K562 (cell line): ENCODE results near the gene HAUS3. TPM values are rescaled to one million over a fixed set of nuclear protein-coding genes. Genes with fewer than 3 reads are reported as not detected.

Experiments used
- ATAC-seq: fragments of 200-7000 bp; cut with Tn5 transposase; 3 replicates; pipeline ENCODE4 v1.9.1; 2020; ENCODE audit warnings: moderate library complexity
- BruUV-seq: library from RNA; stranded (reverse); fragments of 400-500 nt; replicated peaks from 2 replicates; lab custom pipeline; 2021; lab: Mats Ljungman, UMichigan
- CTCF ChIA-PET: fragments of 300-600 bp; formaldehyde crosslinking; extraction: SDS; loops from one replicate; lab custom pipeline; 2021; ENCODE audit warnings: low intra/inter-chr PET ratio; lab: Yijun Ruan, JAX
- POLR2A ChIA-PET: fragments of 300-600, 350-650 bp; sonication (Branson Sonifier 250); formaldehyde crosslinking; extraction: SDS; loops from one replicate; lab custom pipeline; 2021; ENCODE audit warnings: antibody characterized with exemption, inconsistent platforms; lab: Yijun Ruan, JAX
- DNase-seq, 4 experiments: peaks; one replicate each; pipeline versions ENCODE4 v3.0.0 to v3.0.0-alpha.2; 2011 to 2018; ENCODE audit warnings: low spot score in 3 of 4, mixed read lengths in 3 of 4; ENCODE audit errors: extremely low read depth in 1 of 4
- FAIRE-seq: peaks from 2 replicates; lab custom pipeline; 2011; peaks lifted over from hg19 to GRCh38; lab: Jason Lieb, UNC
- H2AFZ ChIP-seq: 2 replicates; pipeline ENCODE4 v1.6.0; 2011; ENCODE audit warnings: low read depth, low read length, control low read depth, inconsistent platforms
- H3K27ac ChIP-seq: fragments of 200-600 bp; 3 replicates; pipeline ENCODE4 v1.8.0; 2011; ENCODE audit warnings: low read depth, mild to moderate bottlenecking, control low read depth, inconsistent platforms, low read length, moderate library complexity, mixed read lengths; ENCODE audit errors: extremely low read depth
- H3K27me3 ChIP-seq, 2 experiments: fragments of 300-600 bp in 1 of 2; 2 replicates in 1 of 2; 3 replicates in 1 of 2; pipeline versions ENCODE4 v1.6.0 to v1.8.0; 2011; ENCODE audit warnings: inconsistent platforms in 2 of 2, low read length in 2 of 2, mild to moderate bottlenecking in 1 of 2, mixed read lengths in 1 of 2, moderate library complexity in 1 of 2; ENCODE audit not compliant: control insufficient read depth in 2 of 2, insufficient read depth in 2 of 2
- H3K36me3 ChIP-seq: fragments of 300-600 bp; 3 replicates; pipeline ENCODE4 v1.8.0; 2011; ENCODE audit warnings: mild to moderate bottlenecking, low read length, inconsistent platforms; ENCODE audit not compliant: control insufficient read depth, insufficient read depth
- H3K4me1 ChIP-seq, 2 experiments: fragments of 200-600 bp in 1 of 2; replicated peaks in 1 of 2; 2 replicates in 1 of 2; 3 replicates in 1 of 2; pipeline versions ENCODE4 v1.5.1 to v1.8.0; 2011; ENCODE audit warnings: inconsistent platforms in 2 of 2, low read length in 2 of 2, mild to moderate bottlenecking in 1 of 2, mixed read lengths in 1 of 2, moderate library complexity in 1 of 2; ENCODE audit not compliant: control insufficient read depth in 2 of 2, insufficient read depth in 2 of 2
- H3K4me2 ChIP-seq: 2 replicates; pipeline ENCODE4 v1.6.1; 2011; ENCODE audit warnings: low read length, control low read depth, inconsistent platforms, mixed read lengths; ENCODE audit not compliant: insufficient read depth
- H3K4me3 ChIP-seq: fragments of 200-600 bp; sonication (generic), shearing (Covaris generic); 2 replicates; pipeline ENCODE4 v1.5.1; 2016; ENCODE audit warnings: control low read depth, inconsistent platforms
- H3K79me2 ChIP-seq: fragments of 200-600 bp; 3 replicates; pipeline ENCODE4 v1.8.0; 2011; ENCODE audit warnings: low read length, inconsistent platforms; ENCODE audit not compliant: control insufficient read depth, insufficient read depth
- H3K9ac ChIP-seq, 2 experiments: 2 replicates each; pipeline versions ENCODE4 v1.6.0 to v1.6.1; 2011; ENCODE audit warnings: low read depth in 2 of 2, low read length in 2 of 2, control low read depth in 1 of 2, inconsistent platforms in 1 of 2, mild to moderate bottlenecking in 1 of 2, mixed read lengths in 1 of 2; ENCODE audit not compliant: insufficient read depth in 1 of 2
- H3K9me1 ChIP-seq: one replicate; pipeline ENCODE4 v1.6.0; 2011; ENCODE audit warnings: inconsistent platforms, mild to moderate bottlenecking, low read length, moderate library complexity; ENCODE audit not compliant: control insufficient read depth, insufficient read depth
- H3K9me3 ChIP-seq: replicated peaks from 2 replicates; pipeline ENCODE4 v1.5.1; 2011; ENCODE audit warnings: low read depth, low read length, inconsistent platforms; ENCODE audit not compliant: control insufficient read depth, insufficient read depth
- H4K20me1 ChIP-seq: replicated peaks from 2 replicates; pipeline ENCODE4 v1.6.1; 2011; ENCODE audit warnings: low read length, inconsistent platforms, mixed read lengths; ENCODE audit not compliant: control insufficient read depth, insufficient read depth
- BCLAF1 ChIP-seq, 2 experiments: fragments of 450-650 bp in 1 of 2; IDR thresholded peaks; 2 replicates each; pipeline ENCODE4 v1.6.1; 2011 to 2017; ENCODE audit warnings: low read depth in 2 of 2, antibody characterized with exemption in 1 of 2, borderline replicate concordance in 1 of 2, low read length in 1 of 2, mild to moderate bottlenecking in 1 of 2, mixed read lengths in 1 of 2; ENCODE audit not compliant: control insufficient read depth in 1 of 2
- NFE2 ChIP-seq: IDR thresholded peaks from 2 replicates; pipeline ENCODE4 v1.6.1; 2014; ENCODE audit warnings: antibody characterized with exemption, low read depth
- POLR2G ChIP-seq: fragments of 200-400 bp; formaldehyde crosslinking; IDR thresholded peaks from 2 replicates; pipeline ENCODE4 v1.6.1; 2017; ENCODE audit warnings: low read depth, mild to moderate bottlenecking, antibody characterized with exemption, low read length, moderate library complexity
- PTRF ChIP-seq: fragments of 450-650 bp; IDR thresholded peaks from 2 replicates; pipeline ENCODE4 v1.6.1; 2016; ENCODE audit warnings: mild to moderate bottlenecking, missing genetic modification characterization, missing compliant biosample characterization
- RBM22 ChIP-seq: fragments of 200-400 bp; formaldehyde crosslinking; IDR thresholded peaks from 2 replicates; pipeline ENCODE4 v1.6.1; 2018; ENCODE audit warnings: low read length, low read depth; ENCODE audit not compliant: poor library complexity, severe bottlenecking
- SREBF2 ChIP-seq: sonication (generic); formaldehyde crosslinking; IDR thresholded peaks from 2 replicates; pipeline ENCODE4 v1.4.0; 2020; ENCODE audit warnings: mild to moderate bottlenecking, missing genetic modification reagents
- XRCC5 ChIP-seq: fragments of 200-400 bp; formaldehyde crosslinking; IDR thresholded peaks from 2 replicates; pipeline ENCODE4 v1.6.1; 2017; ENCODE audit warnings: low read depth, mild to moderate bottlenecking, low read length
- ZKSCAN8 ChIP-seq: fragments of 200-800 bp; sonication (Bioruptor generic); IDR thresholded peaks from 2 replicates; pipeline ENCODE4 v1.6.1; 2016; ENCODE audit warnings: missing genetic modification characterization, missing compliant biosample characterization
- ZNF507 ChIP-seq: conservative IDR thresholded peaks from 2 replicates; pipeline ENCODE4 v1.6.1; 2017; ENCODE audit warnings: missing genetic modification characterization, missing compliant biosample characterization
- WGBS: fragments of 100-300 bp; shearing (Covaris generic); methylation state at CpG from one replicate; pipeline ENCODE4 v1.1.6; 2016; ENCODE audit warnings: low coverage, mixed read lengths; ENCODE audit not compliant: insufficient coverage; ENCODE audit errors: missing lambda C conversion rate; 5-methylcytosine and 5-hydroxymethylcytosine counted together
- in situ Hi-C: fragments of 300-500 bp; cut with MboI; formaldehyde crosslinking; loops from 4 replicates; pipeline ENCODE4 v1.15.0; 2018; ENCODE audit warnings: inconsistent platforms, mixed read lengths
- intact Hi-C: fragments of 100-400 bp; cut with micrococcal nuclease; formaldehyde crosslinking; loops from 2 replicates; pipeline ENCODE4 v1.14.2; 2022
- polyA plus RNA-seq, 8 experiments: library from polyadenylated mRNA; depleted of rRNA in 4 of 8; stranded (reverse) in 5 of 8; unstranded in 3 of 8; fragments of >200 nt; fragmentation: Nextera tagmentation in 2 of 8; fragmentation: Illumina TruSeq in 1 of 8; extraction: Ambion mirVana in 2 of 8; extraction: Trizol in 1 of 8; gene quantifications; 2 replicates each; pipeline versions ENCODE4 v1.2.1 to v1.2.3, GENCODE V29; 2011 to 2014; ENCODE audit warnings: inconsistent platforms in 1 of 8, missing spikeins in 1 of 8
- total RNA-seq, 7 experiments: library from RNA; depleted of rRNA in 6 of 7; stranded (reverse); fragments of >200 nt in 6 of 7; fragmentation: Illumina TruSeq in 2 of 7; extraction: Trizol in 2 of 7; gene quantifications; 2 replicates each; pipeline versions ENCODE4 v1.2.1 to v1.2.3, GENCODE V29; 2011 to 2021; ENCODE audit warnings: low replicate concordance in 1 of 7

Gene HAUS3
- total and polyA plus RNA-seq, 9 of the 15 experiments (the other 6 are each of a cell fraction or from before 2014, with no cell fraction given) = 8.9 to 25.7 (median 21.5) TPM

GRCh38 chr4:2247128-2248043 lies 5.5 kb upstream of the HAUS3 start:
- no TSS peak for BruUV-seq
- H3K36me3 ChIP-seq = no peaks in the 10 kb centered on the region
- H3K9ac ChIP-seq = no peak overlapping the region
- H3K9me3 ChIP-seq = no peaks in the 10 kb centered on the region
- no peak for ATAC-seq
- H3K9me1 ChIP-seq = no peaks in the 10 kb centered on the region
- TF ChIP-seq BCLAF1 (IDR thresholded peaks at IDR 0.05; ENCODE audit: borderline replicate concordance in 1 of 2, control insufficient read depth in 1 of 2, low read depth in 2 of 2, low read length in 1 of 2) (no peak), XRCC5 (no peak), POLR2G (peak; percentile 8), ZNF507 (no peak), RBM22 (peak; percentile 28), SREBF2 (CRISPR knock-in tag) (no peak), PTRF (tag) (no peak), ZKSCAN8 (CRISPR knock-in tag) (no peak), NFE2 (no peak)
- no peaks in the 10 kb centered on the region for H3K79me2 ChIP-seq
- 80% methylated on average over 28 of the region's 42 CpGs for WGBS
- intact Hi-C loops = loop anchor here (10.0 kb wide), 1 partner anchor 167 kb away; the partner anchor contains the start of genes CFAP99 and ZFYVE28
- H3K4me3 ChIP-seq = no peak overlapping the region
- in situ Hi-C loops = no loop called here
- no peak overlapping the region for H2AFZ ChIP-seq
- H3K4me2 ChIP-seq = no peak overlapping the region
- H3K27ac ChIP-seq = no peak overlapping the region
- POLR2A ChIA-PET = interaction anchor here (0.5 to 1.3 kb wide), 5 partner anchors 11 to 53 kb away, joined by 3 to 10 read pairs (median 3); partner anchors contain the start of gene MXD4
- no peak for FAIRE-seq
- no peaks in the 10 kb centered on the region for H3K27me3 ChIP-seq
- H4K20me1 ChIP-seq = no peaks in the 10 kb centered on the region; the same call in 1 of the 2 replicates
- CTCF ChIA-PET = no interaction called here
- H3K4me1 ChIP-seq = peaks cover 5 to 76% of the 10 kb centered on the region in 2 experiments; a peak in 4 of 5 replicates
- no peak for DNase-seq
